GM23338 (cell line): ENCODE measurements around the gene OR6K2. TPM values are rescaled to one million over a fixed set of nuclear protein-coding genes. Genes with fewer than 3 reads are reported as not detected.
"Not testable (repeated sequence)": the region's sequence is repeated elsewhere in the genome, so short reads cannot be mapped to it uniquely, and the experiment has no call there.

Experiments used
- ATAC-seq: fragments of 200-7000 bp; cut with Tn5 transposase; 3 replicates; pipeline ENCODE4 v1.9.1; 2020
- DNase-seq: peaks from one replicate; pipeline ENCODE4 v3.0.0-alpha.2; 2015; ENCODE audit warnings: low spot score
- H2AFZ ChIP-seq: fragments of 200-600 bp; sonication (generic); 2 replicates; pipeline ENCODE4 v1.8.0; 2016; ENCODE audit warnings: antibody characterized with exemption, mild to moderate bottlenecking, moderate library complexity
- H3F3A ChIP-seq: fragments of 200-600 bp; sonication (generic); replicated peaks from 2 replicates; pipeline ENCODE4 v1.8.0; 2017; ENCODE audit warnings: antibody characterized with exemption, mixed run types, low read depth
- H3K27ac ChIP-seq: fragments of 200-600 bp; sonication (generic); 2 replicates; pipeline ENCODE4 v1.6.1; 2016; ENCODE audit warnings: low read depth
- H3K27me3 ChIP-seq: fragments of 200-600 bp; sonication (generic); 2 replicates; pipeline ENCODE4 v1.8.0; 2016; ENCODE audit warnings: mild to moderate bottlenecking, mixed run types, moderate library complexity; ENCODE audit not compliant: insufficient read depth
- H3K36me3 ChIP-seq: fragments of 200-600 bp; sonication (generic); 2 replicates; pipeline ENCODE4 v1.8.0; 2016; ENCODE audit warnings: mild to moderate bottlenecking; ENCODE audit not compliant: insufficient read depth
- H3K4me1 ChIP-seq: fragments of 200-600 bp; sonication (generic); 2 replicates; pipeline ENCODE4 v1.8.0; 2016; ENCODE audit warnings: mild to moderate bottlenecking, moderate library complexity; ENCODE audit not compliant: insufficient read depth
- H3K4me2 ChIP-seq: fragments of 200-600 bp; sonication (generic); 2 replicates; pipeline ENCODE4 v1.7.1; 2017; ENCODE audit warnings: mixed run types
- H3K4me3 ChIP-seq: fragments of 200-600 bp; sonication (generic); 2 replicates; pipeline ENCODE4 v1.6.1; 2016; ENCODE audit warnings: mixed run types
- H3K79me2 ChIP-seq: fragments of 200-600 bp; sonication (generic); replicated peaks from 2 replicates; pipeline ENCODE4 v1.8.0; 2017; ENCODE audit warnings: mild to moderate bottlenecking; ENCODE audit not compliant: insufficient read depth
- H3K9me2 ChIP-seq: fragments of 200-600 bp; sonication (generic); 2 replicates; pipeline ENCODE4 v1.8.0; 2017; ENCODE audit not compliant: insufficient read depth
- H4K20me1 ChIP-seq: fragments of 200-600 bp; sonication (generic); replicated peaks from 2 replicates; pipeline ENCODE4 v1.8.0; 2017; ENCODE audit warnings: mild to moderate bottlenecking; ENCODE audit not compliant: insufficient read depth
- H3K27ac Mint-ChIP-seq: 2 replicates; pipeline ENCODE4 v1.8.0; 2020; ENCODE audit warnings: inconsistent platforms, mild to moderate bottlenecking, moderate library complexity, mixed read lengths
- H3K27me3 Mint-ChIP-seq: 3 replicates; pipeline ENCODE4 v1.8.0; 2022; ENCODE audit warnings: low read depth, mild to moderate bottlenecking, moderate library complexity, mixed read lengths, inconsistent platforms; ENCODE audit not compliant: insufficient read depth, poor library complexity
- H3K36me3 Mint-ChIP-seq: 3 replicates; pipeline ENCODE4 v1.8.0; 2021; ENCODE audit warnings: low read depth, mild to moderate bottlenecking, inconsistent platforms, moderate library complexity, mixed read lengths
- H3K4me1 Mint-ChIP-seq: 3 replicates; pipeline ENCODE4 v1.8.0; 2020; ENCODE audit warnings: mild to moderate bottlenecking, inconsistent platforms, mixed read lengths
- H3K4me3 Mint-ChIP-seq: 3 replicates; pipeline ENCODE4 v1.8.0; 2021; ENCODE audit warnings: moderate library complexity, mild to moderate bottlenecking, inconsistent platforms, mixed read lengths
- H3K9me3 Mint-ChIP-seq: 3 replicates; pipeline ENCODE4 v1.8.0; 2020; ENCODE audit warnings: moderate library complexity, mild to moderate bottlenecking, inconsistent platforms, mixed read lengths
- CREB1 ChIP-seq: fragments of 250-450 bp; sonication (Bioruptor Pico); IDR thresholded peaks from 2 replicates; pipeline ENCODE4 v1.5.0; 2020; ENCODE audit warnings: low read depth, mild to moderate bottlenecking, moderate library complexity
- EZH2 ChIP-seq: fragments of 200-600 bp; sonication (generic); IDR thresholded peaks from one replicate; pipeline ENCODE4 v1.8.0; 2017; ENCODE audit warnings: antibody characterized with exemption, mild to moderate bottlenecking, low read depth; ENCODE audit not compliant: unreplicated experiment
- JUNB ChIP-seq: IDR thresholded peaks from one replicate; pipeline ENCODE4 v1.6.1; 2016; ENCODE audit warnings: antibody characterized with exemption; ENCODE audit not compliant: unreplicated experiment
- NANOG ChIP-seq: IDR thresholded peaks from 2 replicates; pipeline ENCODE4 v1.6.1; 2016; ENCODE audit warnings: antibody characterized with exemption, borderline replicate concordance
- POLR2AphosphoS5 ChIP-seq: IDR thresholded peaks from 2 replicates; pipeline ENCODE4 v1.6.1; 2016; ENCODE audit warnings: antibody characterized with exemption, low read depth
- STAT1 ChIP-seq: IDR thresholded peaks from one replicate; pipeline ENCODE4 v1.6.1; 2016; ENCODE audit warnings: antibody characterized with exemption; ENCODE audit not compliant: unreplicated experiment
- polyA plus RNA-seq: library from polyadenylated mRNA; unstranded; fragments of >200 nt; fragmentation: Nextera tagmentation; extraction: Ambion mirVana; gene quantifications from 2 replicates; pipeline ENCODE4 v1.2.1, GENCODE V29; 2016
- total RNA-seq: library from RNA; depleted of rRNA; stranded (reverse); fragments of >200 nt; shearing (Covaris generic); gene quantifications from 2 replicates; pipeline ENCODE4 v1.2.3, GENCODE V29; 2014
- TF ChIP-seq, protein P1 (sequence below): IDR thresholded peaks from 2 replicates; pipeline ENCODE4 v1.6.1; 2016; ENCODE audit warnings: antibody characterized with exemption
- TF ChIP-seq, protein P2 (sequence below), 2 experiments: fragments of 200-600 bp in 1 of 2; sonication (generic) in 1 of 2; conservative IDR thresholded peaks; 2 replicates each; pipeline versions ENCODE4 v1.5.1 to v1.6.1; 2016 to 2017; ENCODE audit warnings: antibody characterized with exemption in 2 of 2, low read depth in 2 of 2, mild to moderate bottlenecking in 2 of 2, moderate library complexity in 1 of 2
- TF ChIP-seq, protein P3 (sequence below): fragments of 250-450 bp; sonication (Bioruptor Pico); IDR thresholded peaks from 2 replicates; pipeline ENCODE4 v1.5.0; 2020; ENCODE audit warnings: mild to moderate bottlenecking, moderate library complexity

OR6K2 gene
- total and polyA plus RNA-seq, 2 experiments from 2014 or later = not detected

DNA sequence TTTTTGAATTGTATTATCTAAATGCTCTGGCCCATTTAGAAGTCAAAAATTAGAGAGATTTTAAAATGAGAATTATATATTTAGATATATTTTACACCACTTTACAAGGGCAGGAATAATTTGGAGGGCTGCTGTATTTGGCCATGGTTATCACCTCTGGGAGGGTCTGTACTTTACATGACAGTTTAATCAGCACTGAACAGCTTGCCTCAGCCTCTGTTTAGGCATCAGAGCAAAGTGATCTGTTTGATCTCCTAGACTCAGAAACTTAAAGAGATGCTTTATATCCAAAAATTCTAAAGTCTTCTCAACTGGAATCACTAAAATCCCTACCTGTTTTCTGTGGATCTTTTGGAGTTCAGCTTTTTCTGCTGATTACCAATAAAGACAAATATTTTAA lies 8.5 kb downstream of the OR6K2 start (continued):
- TF ChIP-seq, protein P1, sequence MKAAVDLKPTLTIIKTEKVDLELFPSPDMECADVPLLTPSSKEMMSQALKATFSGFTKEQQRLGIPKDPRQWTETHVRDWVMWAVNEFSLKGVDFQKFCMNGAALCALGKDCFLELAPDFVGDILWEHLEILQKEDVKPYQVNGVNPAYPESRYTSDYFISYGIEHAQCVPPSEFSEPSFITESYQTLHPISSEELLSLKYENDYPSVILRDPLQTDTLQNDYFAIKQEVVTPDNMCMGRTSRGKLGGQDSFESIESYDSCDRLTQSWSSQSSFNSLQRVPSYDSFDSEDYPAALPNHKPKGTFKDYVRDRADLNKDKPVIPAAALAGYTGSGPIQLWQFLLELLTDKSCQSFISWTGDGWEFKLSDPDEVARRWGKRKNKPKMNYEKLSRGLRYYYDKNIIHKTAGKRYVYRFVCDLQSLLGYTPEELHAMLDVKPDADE = no peak
- TF ChIP-seq EZH2 (no peak), JUNB (no peak)

DNA sequence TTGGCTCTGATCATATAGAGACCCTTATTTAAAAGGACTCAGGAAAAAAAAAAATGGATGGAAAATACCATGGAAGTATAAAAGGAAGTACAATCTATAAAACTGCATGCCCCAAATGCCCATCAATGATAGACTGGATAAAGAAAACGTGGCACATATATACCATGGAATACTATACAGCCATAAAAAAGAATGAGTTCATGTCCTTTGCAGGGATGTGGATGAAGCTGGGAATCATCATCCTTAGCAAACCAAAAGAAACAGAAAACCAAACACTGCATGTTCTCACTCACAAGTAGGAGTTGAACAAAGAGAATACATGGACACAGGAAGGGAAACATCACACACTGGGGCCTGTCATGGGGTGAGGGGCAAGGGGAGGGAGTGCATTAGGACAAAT lies 9.3 kb downstream of the OR6K2 start:
- not testable (repeated sequence) for H3F3A ChIP-seq, ATAC-seq, H3K27ac Mint-ChIP-seq, H3K4me1 ChIP-seq, H3K4me2 ChIP-seq, H3K27me3 Mint-ChIP-seq, H3K4me1 Mint-ChIP-seq, H3K4me3 ChIP-seq, H3K27ac ChIP-seq, DNase-seq, H4K20me1 ChIP-seq, H3K9me3 Mint-ChIP-seq, H3K79me2 ChIP-seq, H2AFZ ChIP-seq, H3K4me3 Mint-ChIP-seq, H3K27me3 ChIP-seq, H3K9me2 ChIP-seq, H3K36me3 ChIP-seq, H3K36me3 Mint-ChIP-seq

DNA sequence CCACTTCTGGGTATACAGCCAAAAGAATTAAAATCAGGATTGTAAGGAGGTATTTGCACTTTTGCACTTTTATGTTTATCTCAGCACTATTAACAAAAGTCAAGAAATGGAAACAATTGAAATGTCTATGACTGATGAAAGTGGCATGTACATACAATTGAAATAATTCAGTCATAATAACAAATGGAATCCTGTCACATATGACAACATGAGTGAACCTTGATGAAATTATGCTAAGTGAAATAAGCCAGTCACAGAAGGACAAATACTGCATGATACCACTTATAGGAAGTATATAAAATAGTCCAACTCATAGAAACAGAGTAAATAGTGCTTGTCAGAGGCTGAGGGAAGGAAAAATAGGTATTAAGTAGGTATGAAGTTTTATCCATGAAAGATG lies 10.6 kb downstream of the OR6K2 start:
- Mint-ChIP-seq H3K36me3 (no peaks in the 10 kb centered on the region), H3K4me1 (no peaks in the 10 kb centered on the region), H3K27me3 (no peaks in the 10 kb centered on the region), H3K4me3 (no peak overlapping the region), H3K9me3 (no peaks in the 10 kb centered on the region), H3K27ac (no peak overlapping the region)
- Histone ChIP-seq H3K4me3 (no peak overlapping the region), H3K27ac (no peak overlapping the region), H4K20me1 (no peaks in the 10 kb centered on the region), H2AFZ (no peak overlapping the region), H3K9me2 (no peaks in the 10 kb centered on the region), H3K27me3 (no peaks in the 10 kb centered on the region), H3K36me3 (no peaks in the 10 kb centered on the region), H3K4me1 (no peaks in the 10 kb centered on the region), H3K4me2 (no peak overlapping the region), H3F3A (no peaks in the 10 kb centered on the region), H3K79me2 (no peaks in the 10 kb centered on the region)
- DNase-seq = no peak
- no peak for ATAC-seq
- TF ChIP-seq NANOG = no peak
- TF ChIP-seq, protein P1 = no peak
- TF ChIP-seq POLR2AphosphoS5 = no peak
- TF ChIP-seq CREB1 (CRISPR knock-in tag) = no peak
- no peak for TF ChIP-seq JUNB
- TF ChIP-seq STAT1 = no peak
- TF ChIP-seq, protein P2, sequence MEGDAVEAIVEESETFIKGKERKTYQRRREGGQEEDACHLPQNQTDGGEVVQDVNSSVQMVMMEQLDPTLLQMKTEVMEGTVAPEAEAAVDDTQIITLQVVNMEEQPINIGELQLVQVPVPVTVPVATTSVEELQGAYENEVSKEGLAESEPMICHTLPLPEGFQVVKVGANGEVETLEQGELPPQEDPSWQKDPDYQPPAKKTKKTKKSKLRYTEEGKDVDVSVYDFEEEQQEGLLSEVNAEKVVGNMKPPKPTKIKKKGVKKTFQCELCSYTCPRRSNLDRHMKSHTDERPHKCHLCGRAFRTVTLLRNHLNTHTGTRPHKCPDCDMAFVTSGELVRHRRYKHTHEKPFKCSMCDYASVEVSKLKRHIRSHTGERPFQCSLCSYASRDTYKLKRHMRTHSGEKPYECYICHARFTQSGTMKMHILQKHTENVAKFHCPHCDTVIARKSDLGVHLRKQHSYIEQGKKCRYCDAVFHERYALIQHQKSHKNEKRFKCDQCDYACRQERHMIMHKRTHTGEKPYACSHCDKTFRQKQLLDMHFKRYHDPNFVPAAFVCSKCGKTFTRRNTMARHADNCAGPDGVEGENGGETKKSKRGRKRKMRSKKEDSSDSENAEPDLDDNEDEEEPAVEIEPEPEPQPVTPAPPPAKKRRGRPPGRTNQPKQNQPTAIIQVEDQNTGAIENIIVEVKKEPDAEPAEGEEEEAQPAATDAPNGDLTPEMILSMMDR (conservative IDR thresholded peaks at IDR 0.05; ENCODE audit: low read depth in 2 of 2) = no peak
- TF ChIP-seq, protein P3, sequence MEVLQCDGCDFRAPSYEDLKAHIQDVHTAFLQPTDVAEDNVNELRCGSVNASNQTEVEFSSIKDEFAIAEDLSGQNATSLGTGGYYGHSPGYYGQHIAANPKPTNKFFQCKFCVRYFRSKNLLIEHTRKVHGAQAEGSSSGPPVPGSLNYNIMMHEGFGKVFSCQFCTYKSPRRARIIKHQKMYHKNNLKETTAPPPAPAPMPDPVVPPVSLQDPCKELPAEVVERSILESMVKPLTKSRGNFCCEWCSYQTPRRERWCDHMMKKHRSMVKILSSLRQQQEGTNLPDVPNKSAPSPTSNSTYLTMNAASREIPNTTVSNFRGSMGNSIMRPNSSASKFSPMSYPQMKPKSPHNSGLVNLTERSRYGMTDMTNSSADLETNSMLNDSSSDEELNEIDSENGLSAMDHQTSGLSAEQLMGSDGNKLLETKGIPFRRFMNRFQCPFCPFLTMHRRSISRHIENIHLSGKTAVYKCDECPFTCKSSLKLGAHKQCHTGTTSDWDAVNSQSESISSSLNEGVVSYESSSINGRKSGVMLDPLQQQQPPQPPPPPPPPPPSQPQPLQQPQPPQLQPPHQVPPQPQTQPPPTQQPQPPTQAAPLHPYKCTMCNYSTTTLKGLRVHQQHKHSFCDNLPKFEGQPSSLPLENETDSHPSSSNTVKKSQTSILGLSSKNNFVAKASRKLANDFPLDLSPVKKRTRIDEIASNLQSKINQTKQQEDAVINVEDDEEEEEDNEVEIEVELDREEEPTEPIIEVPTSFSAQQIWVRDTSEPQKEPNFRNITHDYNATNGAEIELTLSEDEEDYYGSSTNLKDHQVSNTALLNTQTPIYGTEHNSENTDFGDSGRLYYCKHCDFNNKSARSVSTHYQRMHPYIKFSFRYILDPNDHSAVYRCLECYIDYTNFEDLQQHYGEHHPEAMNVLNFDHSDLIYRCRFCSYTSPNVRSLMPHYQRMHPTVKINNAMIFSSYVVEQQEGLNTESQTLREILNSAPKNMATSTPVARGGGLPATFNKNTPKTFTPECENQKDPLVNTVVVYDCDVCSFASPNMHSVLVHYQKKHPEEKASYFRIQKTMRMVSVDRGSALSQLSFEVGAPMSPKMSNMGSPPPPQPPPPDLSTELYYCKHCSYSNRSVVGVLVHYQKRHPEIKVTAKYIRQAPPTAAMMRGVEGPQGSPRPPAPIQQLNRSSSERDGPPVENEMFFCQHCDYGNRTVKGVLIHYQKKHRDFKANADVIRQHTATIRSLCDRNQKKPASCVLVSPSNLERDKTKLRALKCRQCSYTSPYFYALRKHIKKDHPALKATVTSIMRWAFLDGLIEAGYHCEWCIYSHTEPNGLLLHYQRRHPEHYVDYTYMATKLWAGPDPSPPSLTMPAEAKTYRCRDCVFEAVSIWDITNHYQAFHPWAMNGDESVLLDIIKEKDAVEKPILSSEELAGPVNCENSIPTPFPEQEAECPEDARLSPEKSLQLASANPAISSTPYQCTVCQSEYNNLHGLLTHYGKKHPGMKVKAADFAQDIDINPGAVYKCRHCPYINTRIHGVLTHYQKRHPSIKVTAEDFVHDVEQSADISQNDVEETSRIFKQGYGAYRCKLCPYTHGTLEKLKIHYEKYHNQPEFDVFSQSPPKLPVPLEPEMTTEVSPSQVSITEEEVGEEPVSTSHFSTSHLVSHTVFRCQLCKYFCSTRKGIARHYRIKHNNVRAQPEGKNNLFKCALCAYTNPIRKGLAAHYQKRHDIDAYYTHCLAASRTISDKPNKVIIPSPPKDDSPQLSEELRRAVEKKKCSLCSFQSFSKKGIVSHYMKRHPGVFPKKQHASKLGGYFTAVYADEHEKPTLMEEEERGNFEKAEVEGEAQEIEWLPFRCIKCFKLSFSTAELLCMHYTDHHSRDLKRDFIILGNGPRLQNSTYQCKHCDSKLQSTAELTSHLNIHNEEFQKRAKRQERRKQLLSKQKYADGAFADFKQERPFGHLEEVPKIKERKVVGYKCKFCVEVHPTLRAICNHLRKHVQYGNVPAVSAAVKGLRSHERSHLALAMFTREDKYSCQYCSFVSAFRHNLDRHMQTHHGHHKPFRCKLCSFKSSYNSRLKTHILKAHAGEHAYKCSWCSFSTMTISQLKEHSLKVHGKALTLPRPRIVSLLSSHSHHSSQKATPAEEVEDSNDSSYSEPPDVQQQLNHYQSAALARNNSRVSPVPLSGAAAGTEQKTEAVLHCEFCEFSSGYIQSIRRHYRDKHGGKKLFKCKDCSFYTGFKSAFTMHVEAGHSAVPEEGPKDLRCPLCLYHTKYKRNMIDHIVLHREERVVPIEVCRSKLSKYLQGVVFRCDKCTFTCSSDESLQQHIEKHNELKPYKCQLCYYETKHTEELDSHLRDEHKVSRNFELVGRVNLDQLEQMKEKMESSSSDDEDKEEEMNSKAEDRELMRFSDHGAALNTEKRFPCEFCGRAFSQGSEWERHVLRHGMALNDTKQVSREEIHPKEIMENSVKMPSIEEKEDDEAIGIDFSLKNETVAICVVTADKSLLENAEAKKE (CRISPR knock-in tag) = no peak
